Neural progenitor cell (in vitro differentiated cells): ENCODE data around the gene KIAA0753. TPM values are rescaled to one million over a fixed set of nuclear protein-coding genes. Genes with fewer than 3 reads are reported as not detected.

Source experiments
- DNase-seq: peaks from one replicate; pipeline ENCODE4 v3.0.0-alpha.2; 2016; ENCODE audit warnings: low spot score
- H2AFZ ChIP-seq: fragments of 200-600 bp; sonication (generic); replicated peaks from 2 replicates; pipeline ENCODE4 v1.6.1; 2016; ENCODE audit warnings: antibody characterized with exemption
- H3F3A ChIP-seq: fragments of 200-600 bp; sonication (generic); 2 replicates; pipeline ENCODE4 v1.6.1; 2016; ENCODE audit warnings: antibody characterized with exemption, low read depth
- H3K27ac ChIP-seq: fragments of 200-600 bp; sonication (generic); 2 replicates; pipeline ENCODE4 v1.5.1; 2016; ENCODE audit warnings: mild to moderate bottlenecking
- H3K27me3 ChIP-seq: fragments of 200-600 bp; sonication (generic); 2 replicates; pipeline ENCODE4 v1.6.1; 2016; ENCODE audit warnings: mild to moderate bottlenecking, moderate library complexity
- H3K36me3 ChIP-seq: fragments of 200-600 bp; sonication (generic); 2 replicates; pipeline ENCODE4 v1.5.1; 2016
- H3K4me1 ChIP-seq: fragments of 200-600 bp; sonication (generic); 2 replicates; pipeline ENCODE4 v1.6.1; 2016; ENCODE audit warnings: mixed run types
- H3K4me2 ChIP-seq: fragments of 200-600 bp; sonication (generic); 2 replicates; pipeline ENCODE4 v1.6.1; 2016
- H3K4me3 ChIP-seq: fragments of 200-600 bp; sonication (generic); 2 replicates; pipeline ENCODE4 v1.5.1; 2016
- H3K79me2 ChIP-seq: fragments of 200-600 bp; sonication (generic); 2 replicates; pipeline ENCODE4 v1.6.1; 2016; ENCODE audit warnings: low read depth
- H3K9ac ChIP-seq: fragments of 200-600 bp; sonication (generic); 2 replicates; pipeline ENCODE4 v1.6.1; 2016
- H3K9me3 ChIP-seq: fragments of 200-600 bp; sonication (generic); 2 replicates; pipeline ENCODE4 v1.5.1; 2016; ENCODE audit warnings: low read depth
- H4K20me1 ChIP-seq: fragments of 200-600 bp; sonication (generic); 2 replicates; pipeline ENCODE4 v1.6.1; 2016; ENCODE audit warnings: low read depth
- H3K27ac Mint-ChIP-seq: 3 replicates; pipeline ENCODE4 v1.8.0; 2021; ENCODE audit warnings: mixed read lengths
- H3K27me3 Mint-ChIP-seq: 2 replicates; pipeline ENCODE4 v1.8.0; 2022; ENCODE audit warnings: low read depth, mild to moderate bottlenecking, inconsistent platforms, moderate library complexity, mixed read lengths; ENCODE audit not compliant: insufficient read depth
- H3K36me3 Mint-ChIP-seq: 3 replicates; pipeline ENCODE4 v1.8.0; 2021; ENCODE audit warnings: mixed read lengths
- H3K4me1 Mint-ChIP-seq: 3 replicates; pipeline ENCODE4 v1.8.0; 2021; ENCODE audit warnings: mixed read lengths
- H3K4me3 Mint-ChIP-seq: 3 replicates; pipeline ENCODE4 v1.8.0; 2021; ENCODE audit warnings: mild to moderate bottlenecking, moderate library complexity, mixed read lengths
- H3K9me3 Mint-ChIP-seq: 3 replicates; pipeline ENCODE4 v1.8.0; 2020; ENCODE audit warnings: mixed read lengths
- CTCF ChIP-seq: fragments of 200-600 bp; sonication (generic); IDR thresholded peaks from 2 replicates; pipeline ENCODE4 v1.5.1; 2017; ENCODE audit warnings: antibody characterized with exemption, mild to moderate bottlenecking
- EZH2 ChIP-seq: fragments of 200-600 bp; sonication (generic); IDR thresholded peaks from 2 replicates; pipeline ENCODE4 v1.6.1; 2017; ENCODE audit warnings: antibody characterized with exemption, mild to moderate bottlenecking, moderate library complexity
- EZH2phosphoT487 ChIP-seq: fragments of 200-600 bp; sonication (generic); IDR thresholded peaks from 2 replicates; pipeline ENCODE4 v1.6.1; 2017; ENCODE audit warnings: antibody characterized with exemption
- total RNA-seq: library from RNA; depleted of rRNA; stranded (reverse); fragments of >200 nt; gene quantifications from 2 replicates; pipeline ENCODE4 v1.2.3, GENCODE V29; 2015; ENCODE audit warnings: low replicate concordance

Gene KIAA0753
- total RNA-seq, 1 donor from 2014 or later, result 24.1 TPM

GRCh38 chr17:6641247-6641863 lies 844 bp upstream of the KIAA0753 start:
- Histone ChIP-seq H3K36me3 (peaks cover 8% of the 10 kb centered on the region), H3K4me1 (peaks cover 11% of the 10 kb centered on the region), H3K4me2 (peak overlapping the region; percentile 95), H3K79me2 (peaks cover 70% of the 10 kb centered on the region), H3K4me3 (peak overlapping the region; percentile 75), H2AFZ (peak overlapping the region; percentile 78), H3K27me3 (no peaks in the 10 kb centered on the region), H4K20me1 (peaks cover 25% of the 10 kb centered on the region), H3K27ac (peak overlapping the region; percentile 54), H3F3A (peaks cover 45% of the 10 kb centered on the region), H3K9ac (peak overlapping the region; percentile 16), H3K9me3 (no peaks in the 10 kb centered on the region)
- TF ChIP-seq CTCF, result no peak
- no peak for TF ChIP-seq EZH2phosphoT487
- no peak for TF ChIP-seq EZH2
- peaks cover 10% of the 10 kb centered on the region for H3K36me3 Mint-ChIP-seq
- H3K9me3 Mint-ChIP-seq, result no peaks in the 10 kb centered on the region
- H3K4me1 Mint-ChIP-seq, result peaks cover 27% of the 10 kb centered on the region
- peak; percentile 88 for DNase-seq
- H3K27ac Mint-ChIP-seq, result peak overlapping the region; percentile 62
- H3K4me3 Mint-ChIP-seq, result peak overlapping the region; percentile 97
- H3K27me3 Mint-ChIP-seq, result no peaks in the 10 kb centered on the region

GRCh38 chr17:6639586-6640535 lies 650 bp downstream of the KIAA0753 start:
- H3F3A ChIP-seq, result peaks cover 37% of the 10 kb centered on the region
- H3K4me2 ChIP-seq, result peak overlapping the region; percentile 95
- H3K9ac ChIP-seq, result peak overlapping the region; percentile 70
- Mint-ChIP-seq H3K27me3 (no peaks in the 10 kb centered on the region), H3K4me3 (peak overlapping the region; percentile 97), H3K36me3 (peaks cover 17% of the 10 kb centered on the region), H3K4me1 (peaks cover 27% of the 10 kb centered on the region), H3K9me3 (no peaks in the 10 kb centered on the region), H3K27ac (peak overlapping the region; percentile 90)
- H3K27me3 ChIP-seq, result no peaks in the 10 kb centered on the region
- H3K79me2 ChIP-seq, result peaks cover 57% of the 10 kb centered on the region
- H2AFZ ChIP-seq, result peak overlapping the region; percentile 78
- DNase-seq, result peak; percentile 72
- peaks cover 8% of the 10 kb centered on the region for H3K36me3 ChIP-seq
- H4K20me1 ChIP-seq, result peaks cover 18% of the 10 kb centered on the region
- peak overlapping the region; percentile 75 for H3K4me3 ChIP-seq
- H3K9me3 ChIP-seq, result no peaks in the 10 kb centered on the region
- peak; percentile 53 for TF ChIP-seq EZH2phosphoT487
- TF ChIP-seq EZH2, result no peak
- H3K27ac ChIP-seq, result no peak overlapping the region
- peaks cover 11% of the 10 kb centered on the region for H3K4me1 ChIP-seq

GRCh38 chr17:6639014-6639585 lies 1.4 kb downstream of the KIAA0753 start:
- Histone ChIP-seq H4K20me1 (peaks cover 18% of the 10 kb centered on the region), H3K27me3 (no peaks in the 10 kb centered on the region), H3K27ac (no peak overlapping the region), H3K4me1 (peaks cover 11% of the 10 kb centered on the region), H3K4me2 (peak overlapping the region; percentile 95), H3F3A (peaks cover 31% of the 10 kb centered on the region), H3K36me3 (peaks cover 8% of the 10 kb centered on the region), H3K4me3 (peak overlapping the region; percentile 75), H2AFZ (no peak overlapping the region), H3K9ac (peak overlapping the region; percentile 70), H3K79me2 (peaks cover 49% of the 10 kb centered on the region), H3K9me3 (no peaks in the 10 kb centered on the region)
- Mint-ChIP-seq H3K4me1 (peaks cover 27% of the 10 kb centered on the region), H3K36me3 (peaks cover 20% of the 10 kb centered on the region), H3K27me3 (no peaks in the 10 kb centered on the region), H3K9me3 (no peaks in the 10 kb centered on the region), H3K4me3 (peak overlapping the region; percentile 97), H3K27ac (peak overlapping the region; percentile 90)
- no peak for DNase-seq
- TF ChIP-seq CTCF, result no peak
- TF ChIP-seq EZH2, result no peak
- TF ChIP-seq EZH2phosphoT487, result no peak
